SU-DHL-6 (cell line): ENCODE results near the gene P2RY6.

Experiments used
- EZH2phosphoT487 ChIP-seq: fragments of 200-600 bp; sonication (generic), shearing (Covaris generic); conservative IDR thresholded peaks from 2 replicates; pipeline ENCODE4 v1.6.1; 2018; ENCODE audit warnings: mild to moderate bottlenecking, antibody characterized with exemption, low read length, moderate library complexity, mixed read lengths
- TF ChIP-seq, protein P1 (sequence below): fragments of 200-600 bp; sonication (generic); IDR thresholded peaks from one replicate; pipeline ENCODE4 v1.5.1; 2017; ENCODE audit warnings: antibody characterized with exemption, mild to moderate bottlenecking, low read length, moderate library complexity; ENCODE audit not compliant: insufficient read depth, poor library complexity, severe bottlenecking

DNA sequence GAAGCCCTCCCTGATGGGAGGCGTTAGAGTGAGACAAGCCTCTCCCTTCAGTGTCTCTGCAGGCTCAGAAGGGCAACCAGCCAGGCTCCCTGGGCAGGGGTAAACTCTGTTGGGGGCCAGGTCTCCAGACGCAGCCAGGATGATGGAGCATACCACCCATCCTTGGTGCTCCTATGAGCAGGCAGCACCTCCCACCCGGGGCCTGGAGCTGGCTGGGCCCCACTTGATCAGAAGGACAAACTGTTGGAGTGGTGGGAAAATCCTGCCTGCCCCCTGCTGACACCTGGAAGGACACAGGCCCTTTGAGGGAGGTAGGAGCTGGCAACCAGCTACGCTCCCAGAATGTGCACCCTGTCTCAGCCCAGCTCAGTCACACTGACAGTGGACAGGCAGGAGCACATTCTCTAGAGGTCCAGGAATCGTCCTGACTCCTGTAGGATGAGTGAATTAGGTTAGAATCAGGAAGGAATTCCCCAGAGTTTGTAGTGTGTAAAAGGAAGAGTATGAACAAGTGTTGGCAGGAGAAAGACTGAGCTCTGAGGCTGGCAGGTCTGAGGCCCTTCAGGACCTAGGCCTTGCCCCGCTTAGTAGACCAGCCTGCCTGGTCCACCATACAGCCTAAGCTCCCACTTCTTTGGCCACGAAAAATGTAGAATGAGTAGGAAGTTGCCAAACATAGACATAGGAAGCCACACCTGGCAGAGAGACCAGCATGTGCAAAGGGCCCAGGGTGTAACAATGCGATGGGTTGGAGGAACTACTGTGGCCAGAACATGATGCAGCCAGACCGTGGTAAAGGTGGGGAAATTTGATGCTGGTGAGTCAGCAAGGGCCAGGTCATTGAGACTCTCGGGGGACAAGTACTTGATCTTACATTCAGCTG lies 55.0 kb downstream of the P2RY6 start:
- TF ChIP-seq, protein P1, sequence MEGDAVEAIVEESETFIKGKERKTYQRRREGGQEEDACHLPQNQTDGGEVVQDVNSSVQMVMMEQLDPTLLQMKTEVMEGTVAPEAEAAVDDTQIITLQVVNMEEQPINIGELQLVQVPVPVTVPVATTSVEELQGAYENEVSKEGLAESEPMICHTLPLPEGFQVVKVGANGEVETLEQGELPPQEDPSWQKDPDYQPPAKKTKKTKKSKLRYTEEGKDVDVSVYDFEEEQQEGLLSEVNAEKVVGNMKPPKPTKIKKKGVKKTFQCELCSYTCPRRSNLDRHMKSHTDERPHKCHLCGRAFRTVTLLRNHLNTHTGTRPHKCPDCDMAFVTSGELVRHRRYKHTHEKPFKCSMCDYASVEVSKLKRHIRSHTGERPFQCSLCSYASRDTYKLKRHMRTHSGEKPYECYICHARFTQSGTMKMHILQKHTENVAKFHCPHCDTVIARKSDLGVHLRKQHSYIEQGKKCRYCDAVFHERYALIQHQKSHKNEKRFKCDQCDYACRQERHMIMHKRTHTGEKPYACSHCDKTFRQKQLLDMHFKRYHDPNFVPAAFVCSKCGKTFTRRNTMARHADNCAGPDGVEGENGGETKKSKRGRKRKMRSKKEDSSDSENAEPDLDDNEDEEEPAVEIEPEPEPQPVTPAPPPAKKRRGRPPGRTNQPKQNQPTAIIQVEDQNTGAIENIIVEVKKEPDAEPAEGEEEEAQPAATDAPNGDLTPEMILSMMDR, result no peak
- TF ChIP-seq EZH2phosphoT487, result no peak
